Activated effector memory CD4-positive, alpha-beta T cell treated with anti-CD3 and anti-CD28 coated beads, Interleukin-2, amount 50 U/mL, for 16 hours (primary cell): ENCODE measurements around the gene CGREF1.
"Not testable (repeated sequence)": the region's sequence is repeated elsewhere in the genome, so short reads cannot be mapped to it uniquely, and the experiment has no call there.

Source experiments
- DNase-seq: peaks from one replicate; pipeline ENCODE4 v3.0.0-alpha.2; 2020

Gene CGREF1

GRCh38 chr2:27136751-27137150, 17.8 kb upstream of the CGREF1 start:
- DNase-seq: no peak

- DNase-seq: no peak
Measured at GRCh38 chr2:27135478-27135955, 16.6 kb upstream of the CGREF1 start.

DNA sequence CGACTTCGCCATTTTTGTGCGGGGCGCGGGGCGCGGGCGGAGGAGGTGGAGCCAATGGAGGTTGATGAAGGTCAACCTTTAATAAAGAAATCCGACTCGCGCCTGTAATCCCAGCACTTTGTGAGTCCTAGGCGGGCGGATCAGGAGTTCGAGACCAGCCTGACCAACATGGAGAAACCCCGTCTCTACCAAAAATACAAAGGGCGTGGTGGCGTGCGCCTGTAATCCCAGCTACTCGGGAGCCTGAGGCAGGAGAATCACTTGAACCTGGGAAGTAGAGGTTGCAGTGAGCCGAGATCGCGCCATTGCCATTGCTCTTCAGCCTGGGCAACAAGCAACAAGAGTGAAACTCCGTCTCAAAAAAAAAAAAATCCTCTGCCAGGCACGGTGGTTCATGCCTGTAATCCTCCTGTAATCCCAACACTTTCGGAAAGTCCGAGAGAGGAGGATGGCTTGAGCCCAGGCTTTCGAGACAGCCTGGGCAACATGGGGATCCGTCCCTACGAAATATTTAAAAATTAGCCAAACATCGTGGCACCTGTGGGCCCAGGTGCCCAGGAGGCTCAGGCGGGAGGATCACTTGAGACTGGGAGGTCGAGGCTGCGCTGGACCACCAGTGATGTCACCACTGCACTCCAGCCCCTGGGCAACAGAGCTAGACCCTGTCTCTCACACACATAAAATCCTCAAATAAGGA, 16.0 kb upstream of the CGREF1 start:
- DNase-seq: no peak

DNA sequence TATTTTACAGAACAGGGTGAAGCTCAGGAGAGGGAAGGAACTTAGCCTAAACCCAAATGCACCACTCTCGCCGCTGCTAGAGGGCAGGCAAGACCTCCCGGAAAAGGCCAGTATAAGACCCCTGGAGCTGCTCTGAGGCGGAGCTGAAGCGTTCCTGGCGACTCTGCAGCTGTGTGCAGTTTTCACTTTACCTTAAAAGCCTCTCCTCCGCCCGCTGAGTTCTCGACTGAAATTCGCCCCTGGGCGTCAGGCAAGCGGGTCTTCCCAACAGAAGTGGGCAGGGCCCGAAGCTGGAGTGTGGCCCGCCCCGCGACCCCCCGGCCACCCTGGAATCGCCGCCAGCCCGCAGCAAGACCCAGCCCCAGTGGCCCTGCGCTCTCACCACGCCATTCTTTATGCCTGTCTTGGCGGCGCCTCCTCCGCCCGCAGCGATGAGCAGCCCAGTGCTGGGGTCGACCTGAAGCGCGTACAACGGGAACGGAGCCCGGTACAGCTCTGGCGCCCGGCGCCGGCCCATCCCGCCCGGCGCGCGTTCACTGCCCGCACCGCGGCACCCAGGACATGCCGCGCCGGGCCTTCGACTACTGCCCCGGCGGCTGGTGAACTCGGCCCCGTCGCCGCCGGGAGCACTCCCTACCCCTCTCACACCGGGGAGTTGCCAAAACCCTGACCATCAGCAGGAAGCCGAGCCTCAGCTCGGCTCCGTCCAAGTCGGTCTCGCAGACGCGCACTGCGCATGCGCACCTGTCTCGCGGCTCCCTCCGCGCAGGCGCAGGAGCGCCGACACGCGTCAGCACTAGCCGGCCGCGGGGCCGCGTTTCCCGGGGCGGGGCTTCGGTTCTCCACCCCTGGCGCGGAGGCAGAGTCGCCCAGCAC, 15.2 kb upstream of the CGREF1 start, which contains the start of gene PREB:
Gene PREB (minus strand): TSS at position 732 of the 876 bp plus-strand sequence. CDS start 215 bp downstream, at position 517.
- peak; percentile 100 for DNase-seq

GRCh38 chr2:27133195-27133875, 14.4 kb upstream of the CGREF1 start:
- DNase-seq: peak; percentile 71

GRCh38 chr2:27131429-27131828, 12.5 kb upstream of the CGREF1 start:
- no peak for DNase-seq

- no peak for DNase-seq
Measured at GRCh38 chr2:27130396-27130795, 11.5 kb upstream of the CGREF1 start.

GRCh38 chr2:27128668-27129571, 10.0 kb upstream of the CGREF1 start:
- no peak for DNase-seq

DNA sequence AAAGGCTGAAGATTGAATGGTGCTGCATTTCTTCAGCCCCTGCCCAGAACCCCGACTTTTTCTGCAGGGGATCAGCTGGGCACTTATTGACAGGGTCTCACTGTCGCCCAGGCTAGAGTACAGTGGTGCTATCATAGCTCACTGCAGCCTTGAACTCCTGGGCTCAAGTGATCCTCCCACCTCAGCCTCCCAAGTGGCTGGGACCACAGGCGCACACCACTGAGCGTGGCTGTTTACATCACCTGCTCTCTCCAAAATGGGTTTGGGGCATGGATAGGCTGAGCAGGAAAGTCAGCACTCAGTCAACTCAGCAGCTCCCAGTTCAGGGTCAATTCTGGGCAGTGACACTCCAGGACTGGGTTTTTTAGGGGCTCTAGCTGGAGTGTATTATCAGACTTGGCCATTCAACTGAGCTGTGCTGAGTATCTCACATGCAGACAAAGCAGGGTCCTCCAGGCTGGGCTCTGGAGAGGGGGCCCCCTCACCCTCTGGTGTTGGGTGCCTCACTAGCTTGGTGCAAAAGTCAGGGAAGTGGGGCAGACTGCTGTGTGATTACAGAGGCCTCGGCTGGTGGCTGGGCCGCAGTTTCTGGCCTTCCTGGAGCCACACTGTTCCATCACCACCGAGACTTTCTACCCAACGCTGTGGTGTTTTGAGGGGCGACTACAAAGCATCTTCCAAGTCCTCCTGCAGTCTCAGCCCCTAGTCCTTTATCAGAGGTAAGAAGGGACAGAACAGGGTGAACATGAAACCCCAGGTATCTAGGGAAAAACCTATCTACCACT, 9.1 kb upstream of the CGREF1 start:
- DNase-seq: no peak

GRCh38 chr2:27126252-27126710, 7.4 kb upstream of the CGREF1 start:
- no peak for DNase-seq

GRCh38 chr2:27125104-27125503, 6.2 kb upstream of the CGREF1 start:
- DNase-seq: no peak

- peak; percentile 90 for DNase-seq
Measured at GRCh38 chr2:27123302-27124150, 4.6 kb upstream of the CGREF1 start, which contains the start of gene ABHD1. ABHD1 (plus strand) TSS chr2:27123815; CDS start chr2:27123949, 134 bp downstream.

- peak; percentile 28 for DNase-seq
Measured at GRCh38 chr2:27122791-27123190, 3.9 kb upstream of the CGREF1 start.

DNA sequence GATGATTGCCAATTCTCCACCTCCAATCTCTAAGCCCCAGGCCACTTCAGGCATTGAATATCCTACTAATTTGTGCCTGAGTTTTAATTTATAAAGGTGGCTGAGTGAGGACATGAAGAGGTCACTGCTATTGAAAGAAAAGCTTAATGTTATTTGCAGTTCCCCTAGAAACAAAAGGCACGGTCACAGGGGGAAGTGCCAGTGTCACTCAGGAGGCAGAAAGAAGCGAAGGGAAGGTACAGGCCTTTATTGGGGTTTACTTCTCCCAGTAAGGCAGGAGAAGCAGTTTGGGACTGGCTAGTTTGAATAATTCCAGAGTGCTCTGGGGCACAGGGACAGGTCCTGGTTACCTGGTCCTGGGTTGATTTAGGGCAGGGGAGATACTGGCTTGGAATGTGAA, 3.0 kb upstream of the CGREF1 start:
- no peak for DNase-seq

GRCh38 chr2:27119330-27119670, 372 bp upstream of the CGREF1 start:
- DNase-seq: not testable (repeated sequence)

- no peak for DNase-seq
Measured at GRCh38 chr2:27117995-27118524, 868 bp downstream of the CGREF1 start.

GRCh38 chr2:27115519-27115918, 3.4 kb downstream of the CGREF1 start:
- DNase-seq: no peak

GRCh38 chr2:27111392-27112078, 7.4 kb downstream of the CGREF1 start:
- DNase-seq: not testable (repeated sequence)
